ENCODE measurements around the gene RAD51B. TPM values are rescaled to one million over a fixed set of nuclear protein-coding genes. Genes with fewer than 3 reads are reported as not detected.

RAD51B gene
- total and polyA plus RNA-seq, 2 of the 13 experiments (the other 11 are each of a cell fraction or from before 2014, with no cell fraction given) = 7.0 to 9.5 TPM

DNA sequence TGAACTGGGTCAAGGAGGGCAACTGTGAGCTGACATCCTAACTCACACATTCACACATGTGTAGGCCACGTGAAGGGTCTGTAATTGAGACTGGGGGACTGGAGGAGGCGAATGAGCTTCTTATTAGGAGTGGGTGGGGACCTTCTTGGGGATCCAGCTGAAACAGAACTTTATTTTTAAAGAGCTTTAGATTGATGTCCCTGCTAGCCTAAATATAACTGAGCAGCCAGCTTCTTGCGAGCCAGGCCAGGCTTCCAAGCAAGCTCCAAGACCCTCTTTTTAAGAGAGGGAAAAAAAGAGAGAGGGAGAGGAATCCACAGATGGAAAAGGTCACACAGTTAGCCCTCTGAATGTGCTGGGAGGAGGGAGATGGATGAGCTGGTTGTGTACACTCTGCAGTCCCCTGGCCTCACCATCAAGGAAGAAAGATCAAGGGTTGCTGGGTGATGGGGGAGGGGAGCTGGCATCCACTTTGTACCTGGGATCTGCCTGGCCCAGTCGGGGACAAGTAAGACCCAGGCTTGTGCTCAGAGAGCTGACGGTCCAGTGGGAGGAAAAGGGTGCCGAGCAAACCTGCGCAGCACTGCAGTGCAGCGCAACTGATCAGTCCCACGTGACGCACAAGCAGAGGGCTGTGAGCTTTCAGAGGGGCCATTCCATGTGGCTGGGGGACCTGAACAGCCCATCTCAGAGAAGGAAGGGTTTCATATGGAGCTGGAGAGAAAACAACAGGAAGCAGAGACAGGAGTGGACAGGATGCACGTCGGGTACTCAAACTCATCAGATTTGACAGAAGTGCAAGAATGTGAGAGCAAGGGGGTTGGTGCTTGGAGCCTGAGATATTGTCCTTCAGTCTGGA is 818.8 kb downstream of the RAD51B start (continued):
- TF ChIP-seq FOXO1 (CRISPR knock-in tag; IDR thresholded peaks at IDR 0.05) (no peak; the same call in 1 of the 2 replicates), GATA4 (IDR thresholded peaks at IDR 0.05; ENCODE audit: borderline replicate concordance, low read depth) (no peak), REST (IDR thresholded peaks at IDR 0.05; ENCODE audit: borderline replicate concordance in 1 of 2, low read depth in 1 of 2, low read length in 2 of 2) (no peak), ZNF574 (CRISPR knock-in tag; IDR thresholded peaks at IDR 0.05) (0 out of 2 replicates have a peak, but pooled peaks have one; percentile 39), ZNF281 (CRISPR knock-in tag; IDR thresholded peaks at IDR 0.05; ENCODE audit: borderline replicate concordance) (peak; percentile 97), CBX1 (IDR thresholded peaks at IDR 0.05; ENCODE audit: low read depth) (peak; percentile 37), ATAD3A (CRISPR knock-in tag; IDR thresholded peaks at IDR 0.05) (no peak), ZNF276 (CRISPR knock-in tag; IDR thresholded peaks at IDR 0.05; ENCODE audit: low read depth) (no peak), ZNF292 (CRISPR knock-in tag; IDR thresholded peaks at IDR 0.05; ENCODE audit: borderline replicate concordance, low read depth) (peak; percentile 63; the same call in 1 of the 2 replicates)
- TF ChIP-seq, protein P1, sequence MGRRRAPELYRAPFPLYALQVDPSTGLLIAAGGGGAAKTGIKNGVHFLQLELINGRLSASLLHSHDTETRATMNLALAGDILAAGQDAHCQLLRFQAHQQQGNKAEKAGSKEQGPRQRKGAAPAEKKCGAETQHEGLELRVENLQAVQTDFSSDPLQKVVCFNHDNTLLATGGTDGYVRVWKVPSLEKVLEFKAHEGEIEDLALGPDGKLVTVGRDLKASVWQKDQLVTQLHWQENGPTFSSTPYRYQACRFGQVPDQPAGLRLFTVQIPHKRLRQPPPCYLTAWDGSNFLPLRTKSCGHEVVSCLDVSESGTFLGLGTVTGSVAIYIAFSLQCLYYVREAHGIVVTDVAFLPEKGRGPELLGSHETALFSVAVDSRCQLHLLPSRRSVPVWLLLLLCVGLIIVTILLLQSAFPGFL (CRISPR knock-in tag; IDR thresholded peaks at IDR 0.05) = no peak
- TF ChIP-seq, protein P2, sequence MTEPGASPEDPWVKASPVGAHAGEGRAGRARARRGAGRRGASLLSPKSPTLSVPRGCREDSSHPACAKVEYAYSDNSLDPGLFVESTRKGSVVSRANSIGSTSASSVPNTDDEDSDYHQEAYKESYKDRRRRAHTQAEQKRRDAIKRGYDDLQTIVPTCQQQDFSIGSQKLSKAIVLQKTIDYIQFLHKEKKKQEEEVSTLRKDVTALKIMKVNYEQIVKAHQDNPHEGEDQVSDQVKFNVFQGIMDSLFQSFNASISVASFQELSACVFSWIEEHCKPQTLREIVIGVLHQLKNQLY (CRISPR knock-in tag; IDR thresholded peaks at IDR 0.05) = no peak
- TF ChIP-seq, protein P3, sequence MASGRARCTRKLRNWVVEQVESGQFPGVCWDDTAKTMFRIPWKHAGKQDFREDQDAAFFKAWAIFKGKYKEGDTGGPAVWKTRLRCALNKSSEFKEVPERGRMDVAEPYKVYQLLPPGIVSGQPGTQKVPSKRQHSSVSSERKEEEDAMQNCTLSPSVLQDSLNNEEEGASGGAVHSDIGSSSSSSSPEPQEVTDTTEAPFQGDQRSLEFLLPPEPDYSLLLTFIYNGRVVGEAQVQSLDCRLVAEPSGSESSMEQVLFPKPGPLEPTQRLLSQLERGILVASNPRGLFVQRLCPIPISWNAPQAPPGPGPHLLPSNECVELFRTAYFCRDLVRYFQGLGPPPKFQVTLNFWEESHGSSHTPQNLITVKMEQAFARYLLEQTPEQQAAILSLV (CRISPR knock-in tag; IDR thresholded peaks at IDR 0.05; ENCODE audit: borderline replicate concordance) = 0 out of 2 replicates have a peak, but pooled peaks have one; percentile 50

Measured in HepG2 (cell line).